ENCODE results near the gene UBR1.

- TF ChIP-seq POLR2A (IDR thresholded peaks at IDR 0.05) (no peak), CTCF (IDR thresholded peaks at IDR 0.05) (no peak)
These were observed 186.5 kb downstream of the UBR1 start for GRCh38 chr15:42919308-42919707.
